Fibroblast of pulmonary artery (primary cell): ENCODE data around the gene NTM.
A peak's percentile ranks its signal among the peaks of the same experiment; 100 is the strongest.

ENCODE experiments used
- DNase-seq: peaks from one replicate; pipeline ENCODE4 v3.0.0-alpha.2; 2010; ENCODE audit warnings: low read depth
- H3K4me3 ChIP-seq: replicated peaks from 2 replicates; pipeline ENCODE4 v1.5.1; 2011; ENCODE audit warnings: low read depth, mild to moderate bottlenecking, control low read depth, low read length, moderate library complexity
- TF ChIP-seq, protein P1 (sequence below): IDR thresholded peaks from 2 replicates; pipeline ENCODE4 v1.5.1; 2011; ENCODE audit warnings: mild to moderate bottlenecking, control low read depth, low read length, inconsistent platforms; ENCODE audit errors: missing control alignments

NTM gene

DNA sequence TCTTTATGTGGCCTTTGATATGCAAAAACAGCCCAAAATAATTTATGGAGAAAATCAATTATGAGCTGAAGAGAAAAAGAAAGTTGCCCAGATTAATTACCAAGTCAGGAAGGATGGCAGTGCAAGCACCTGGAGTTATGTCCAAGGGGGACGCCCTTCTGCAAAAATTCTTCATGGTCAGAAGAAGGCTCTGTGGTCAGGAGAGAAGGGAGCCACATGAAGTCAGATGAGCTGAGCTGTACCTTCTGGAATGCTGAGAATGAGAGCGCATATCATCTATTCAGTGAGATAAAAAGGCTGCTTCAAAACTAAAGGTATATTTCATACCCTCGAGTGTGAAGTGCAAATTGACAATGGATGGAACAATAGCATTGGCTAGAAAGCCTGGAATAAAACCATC is 607.4 kb downstream of the NTM start:
- no peak overlapping the region for H3K4me3 ChIP-seq
- DNase-seq = peak; percentile 46
- TF ChIP-seq, protein P1, sequence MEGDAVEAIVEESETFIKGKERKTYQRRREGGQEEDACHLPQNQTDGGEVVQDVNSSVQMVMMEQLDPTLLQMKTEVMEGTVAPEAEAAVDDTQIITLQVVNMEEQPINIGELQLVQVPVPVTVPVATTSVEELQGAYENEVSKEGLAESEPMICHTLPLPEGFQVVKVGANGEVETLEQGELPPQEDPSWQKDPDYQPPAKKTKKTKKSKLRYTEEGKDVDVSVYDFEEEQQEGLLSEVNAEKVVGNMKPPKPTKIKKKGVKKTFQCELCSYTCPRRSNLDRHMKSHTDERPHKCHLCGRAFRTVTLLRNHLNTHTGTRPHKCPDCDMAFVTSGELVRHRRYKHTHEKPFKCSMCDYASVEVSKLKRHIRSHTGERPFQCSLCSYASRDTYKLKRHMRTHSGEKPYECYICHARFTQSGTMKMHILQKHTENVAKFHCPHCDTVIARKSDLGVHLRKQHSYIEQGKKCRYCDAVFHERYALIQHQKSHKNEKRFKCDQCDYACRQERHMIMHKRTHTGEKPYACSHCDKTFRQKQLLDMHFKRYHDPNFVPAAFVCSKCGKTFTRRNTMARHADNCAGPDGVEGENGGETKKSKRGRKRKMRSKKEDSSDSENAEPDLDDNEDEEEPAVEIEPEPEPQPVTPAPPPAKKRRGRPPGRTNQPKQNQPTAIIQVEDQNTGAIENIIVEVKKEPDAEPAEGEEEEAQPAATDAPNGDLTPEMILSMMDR = no peak

DNA sequence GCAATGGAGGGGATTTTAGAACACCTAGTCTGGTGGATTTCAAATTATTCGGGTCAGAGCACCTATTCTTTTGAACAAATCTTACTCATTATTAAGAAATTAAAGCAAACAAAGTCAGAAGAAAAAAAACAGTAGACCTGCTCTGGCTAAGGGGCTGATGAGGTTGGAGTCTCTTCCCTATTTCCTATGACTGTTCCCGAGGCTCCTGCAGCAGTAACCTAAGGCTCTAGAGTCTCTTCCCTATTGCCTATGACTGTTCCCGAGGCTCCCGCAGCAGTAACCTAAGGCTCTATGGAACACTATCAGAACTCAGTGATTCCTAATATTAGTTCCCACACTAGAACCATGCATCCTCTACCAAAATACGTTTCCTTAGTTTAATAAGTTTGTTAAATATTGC is 607.9 kb downstream of the NTM start:
- no peak overlapping the region for H3K4me3 ChIP-seq
- DNase-seq = no peak
- TF ChIP-seq, protein P1 = no peak

DNA sequence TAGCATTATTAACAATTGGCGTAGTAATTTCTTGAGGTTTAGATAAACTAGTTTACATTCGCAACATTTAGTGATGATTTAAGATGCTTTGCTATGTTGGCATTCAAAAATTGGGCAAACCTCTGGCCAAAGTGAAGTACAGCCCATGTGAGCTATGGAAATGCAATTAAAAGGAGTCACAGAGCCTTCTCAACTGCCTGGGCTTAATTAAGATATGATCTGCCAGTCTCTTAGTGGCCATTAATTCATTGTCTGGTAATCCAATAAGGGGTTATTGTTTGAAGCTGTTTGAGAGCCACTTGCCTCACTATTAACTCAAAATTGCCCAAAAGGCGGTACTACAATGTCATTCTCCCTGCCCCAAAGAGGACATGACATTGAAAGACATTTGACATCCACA is 608.9 kb downstream of the NTM start:
- no peak for DNase-seq
- no peak overlapping the region for H3K4me3 ChIP-seq
- TF ChIP-seq, protein P1 = no peak

DNA sequence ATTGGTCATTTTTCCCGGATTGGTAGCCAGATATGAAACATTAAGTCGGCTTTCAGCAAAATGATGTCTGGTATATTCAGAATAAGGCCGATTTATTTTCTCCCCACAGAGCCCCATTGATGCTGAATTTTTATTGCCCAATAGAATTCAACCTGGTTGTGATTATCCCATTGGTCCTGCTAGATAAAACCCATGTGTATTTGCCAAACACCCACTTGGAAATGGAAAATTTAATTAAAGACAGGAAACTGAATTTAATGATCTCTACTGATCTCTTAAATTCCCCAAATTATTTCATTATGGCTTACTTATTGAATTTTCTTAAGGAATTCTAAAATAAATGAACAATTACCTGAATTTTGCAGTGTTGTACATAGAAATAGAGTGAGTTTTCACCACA is 609.8 kb downstream of the NTM start:
- TF ChIP-seq, protein P1 = no peak
- DNase-seq = no peak
- no peak overlapping the region for H3K4me3 ChIP-seq

DNA sequence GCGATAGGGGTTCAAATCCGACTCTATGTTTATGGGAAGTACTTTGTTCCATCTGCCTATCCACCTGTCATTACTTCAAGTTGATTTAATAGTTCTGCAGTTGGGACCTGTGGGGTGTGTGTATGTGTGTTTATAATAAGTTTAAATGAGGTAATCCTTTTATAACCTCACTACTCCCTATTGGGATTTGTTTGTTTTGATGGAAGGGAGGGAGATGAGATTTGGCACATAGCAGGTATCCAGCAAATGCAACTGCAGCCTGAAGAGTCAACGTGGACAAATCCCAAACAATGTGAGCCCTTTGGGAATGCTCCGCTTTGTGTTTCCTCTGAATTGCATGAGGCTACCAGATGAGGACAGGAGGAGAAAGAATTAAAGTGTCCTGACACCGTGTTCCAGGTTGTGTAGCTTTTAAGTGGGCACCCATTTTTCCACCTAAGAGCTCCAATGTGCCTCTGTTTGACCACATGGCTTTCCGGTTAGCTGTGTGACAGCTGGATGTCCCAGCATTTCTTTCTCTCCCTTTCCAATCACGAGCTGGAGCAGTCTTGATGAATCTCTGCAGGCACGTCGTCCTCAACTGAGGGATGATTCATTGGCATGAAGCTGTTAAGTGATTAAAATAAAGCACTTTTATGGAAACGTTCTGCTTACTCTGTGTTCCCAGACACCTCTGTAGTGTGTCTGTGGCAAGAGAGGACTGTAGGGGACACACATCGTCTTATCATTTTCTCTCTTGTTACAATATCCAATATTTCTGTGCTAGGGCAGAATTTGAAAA is 610.7 kb downstream of the NTM start:
- TF ChIP-seq, protein P1 = no peak
- no peak for DNase-seq

DNA sequence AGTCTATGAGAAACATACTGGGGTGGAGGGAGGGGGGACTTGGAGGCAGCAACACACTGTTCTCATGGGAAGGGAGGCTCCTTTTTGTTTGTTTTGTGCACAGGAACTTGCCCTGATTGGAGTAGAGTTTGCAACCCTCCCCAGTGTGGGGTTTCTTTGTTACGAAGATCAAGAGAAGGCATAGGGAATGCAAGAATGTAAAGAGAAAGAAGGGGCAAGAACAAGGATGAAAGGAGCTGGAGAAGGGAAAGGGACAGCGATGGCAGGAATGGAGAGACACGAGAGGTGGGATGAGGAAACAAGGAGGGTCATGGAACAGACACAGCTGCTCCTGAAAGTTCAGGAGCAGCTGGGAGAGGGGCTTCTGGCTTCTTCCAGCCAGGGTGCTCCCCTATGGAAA is 611.7 kb downstream of the NTM start:
- no peak for DNase-seq
- TF ChIP-seq, protein P1 = no peak
- H3K4me3 ChIP-seq = no peak overlapping the region

More for the DNA sequence above, 610.7 kb downstream of the NTM start:
- no peak overlapping the region for H3K4me3 ChIP-seq

DNA sequence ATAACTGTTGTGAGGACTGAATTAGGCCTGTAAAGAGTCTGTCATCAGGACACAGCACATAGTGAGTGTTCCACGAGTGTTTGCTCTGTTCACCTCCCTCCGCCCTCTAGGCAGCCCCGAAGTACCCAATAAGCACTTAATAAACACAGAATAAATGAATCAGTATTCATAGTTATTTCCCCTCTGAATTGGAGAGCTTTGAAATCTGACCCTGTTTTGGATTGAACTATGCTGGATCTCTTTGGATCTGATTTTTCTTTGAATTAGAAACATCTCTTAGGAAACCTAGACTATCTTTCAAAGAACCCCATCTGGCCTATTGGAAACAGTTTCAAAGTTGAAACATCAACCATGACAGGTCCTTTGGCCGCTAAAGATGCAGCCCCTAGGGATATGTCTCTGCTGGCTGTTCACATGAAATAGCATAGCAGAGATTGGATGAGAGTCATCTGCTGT is 615.5 kb downstream of the NTM start:
- no peak overlapping the region for H3K4me3 ChIP-seq
- DNase-seq = no peak
- TF ChIP-seq, protein P1 = no peak
